OCI-LY1 (cell line): ENCODE data around the gene KCNK3.

Experiments used
- H2AFZ ChIP-seq: fragments of 200-600 bp; sonication (generic), shearing (Covaris generic); 2 replicates; pipeline ENCODE4 v1.6.0; 2014; ENCODE audit warnings: antibody characterized with exemption, mild to moderate bottlenecking, low read length
- H3F3A ChIP-seq: fragments of 200-600 bp; sonication (generic), shearing (Covaris generic); 2 replicates; pipeline ENCODE4 v1.6.0; 2014; ENCODE audit warnings: mild to moderate bottlenecking, antibody characterized with exemption, low read length, moderate library complexity; ENCODE audit not compliant: insufficient read depth
- H3K27ac ChIP-seq: fragments of 200-600 bp; sonication (generic); 2 replicates; pipeline ENCODE4 v1.5.1; 2014; ENCODE audit warnings: low read length, mixed run types, mild to moderate bottlenecking, low read depth; ENCODE audit not compliant: poor library complexity, severe bottlenecking
- H3K27me3 ChIP-seq: fragments of 200-600 bp; sonication (generic); 2 replicates; pipeline ENCODE4 v1.6.0; 2014; ENCODE audit warnings: antibody characterized with exemption, mild to moderate bottlenecking, low read length, moderate library complexity; ENCODE audit not compliant: insufficient read depth
- H3K36me3 ChIP-seq: fragments of 200-600 bp; sonication (generic); 2 replicates; pipeline ENCODE4 v1.6.1; 2014; ENCODE audit warnings: mild to moderate bottlenecking, antibody characterized with exemption, low read length, moderate library complexity, mixed read lengths; ENCODE audit not compliant: insufficient read depth
- H3K4me1 ChIP-seq: fragments of 200-600 bp; sonication (generic); 2 replicates; pipeline ENCODE4 v1.5.1; 2014; ENCODE audit warnings: mild to moderate bottlenecking, low read length, moderate library complexity; ENCODE audit not compliant: insufficient read depth, severe bottlenecking
- H3K4me2 ChIP-seq: fragments of 200-600 bp; sonication (generic), shearing (Covaris generic); 2 replicates; pipeline ENCODE4 v1.6.1; 2014; ENCODE audit warnings: low read length
- H3K4me3 ChIP-seq: fragments of 200-600 bp; sonication (generic); 2 replicates; pipeline ENCODE4 v1.5.1; 2014; ENCODE audit warnings: low read length, low read depth, mild to moderate bottlenecking, mixed read lengths; ENCODE audit not compliant: poor library complexity, severe bottlenecking
- H3K79me2 ChIP-seq: fragments of 200-600 bp; shearing (Covaris generic); 2 replicates; pipeline ENCODE4 v1.6.1; 2016; ENCODE audit warnings: mixed run types, low read length, mixed read lengths; ENCODE audit not compliant: insufficient read depth
- H3K9ac ChIP-seq: fragments of 200-600 bp; sonication (generic), shearing (Covaris generic); 2 replicates; pipeline ENCODE4 v1.6.1; 2014; ENCODE audit warnings: mild to moderate bottlenecking, low read length, mixed read lengths
- H3K9me2 ChIP-seq: fragments of 200-600 bp; sonication (generic), shearing (Covaris generic); 2 replicates; pipeline ENCODE4 v1.6.1; 2014; ENCODE audit warnings: low read depth, mild to moderate bottlenecking, low read length, mixed read lengths
- H3K9me3 ChIP-seq: fragments of 200-600 bp; shearing (Covaris generic); 2 replicates; pipeline ENCODE4 v1.6.1; 2014; ENCODE audit warnings: low read length, mixed read lengths
- H4K20me1 ChIP-seq: fragments of 200-600 bp; sonication (generic), shearing (Covaris generic); 2 replicates; pipeline ENCODE4 v1.6.0; 2016; ENCODE audit warnings: mild to moderate bottlenecking, low read length; ENCODE audit not compliant: insufficient read depth
- EZH2 ChIP-seq: fragments of 200-600 bp; sonication (generic), shearing (Covaris generic); IDR thresholded peaks from 2 replicates; pipeline ENCODE4 v1.8.0; 2017; ENCODE audit warnings: borderline replicate concordance, mixed run types, mild to moderate bottlenecking, antibody characterized with exemption, low read length, moderate library complexity, mixed read lengths
- TF ChIP-seq, protein P1 (sequence below): fragments of 200-600 bp; sonication (generic), shearing (Covaris generic); IDR thresholded peaks from 2 replicates; pipeline ENCODE4 v1.5.1; 2017; ENCODE audit warnings: mild to moderate bottlenecking, antibody characterized with exemption, low read length, moderate library complexity, mixed read lengths

Gene KCNK3

DNA sequence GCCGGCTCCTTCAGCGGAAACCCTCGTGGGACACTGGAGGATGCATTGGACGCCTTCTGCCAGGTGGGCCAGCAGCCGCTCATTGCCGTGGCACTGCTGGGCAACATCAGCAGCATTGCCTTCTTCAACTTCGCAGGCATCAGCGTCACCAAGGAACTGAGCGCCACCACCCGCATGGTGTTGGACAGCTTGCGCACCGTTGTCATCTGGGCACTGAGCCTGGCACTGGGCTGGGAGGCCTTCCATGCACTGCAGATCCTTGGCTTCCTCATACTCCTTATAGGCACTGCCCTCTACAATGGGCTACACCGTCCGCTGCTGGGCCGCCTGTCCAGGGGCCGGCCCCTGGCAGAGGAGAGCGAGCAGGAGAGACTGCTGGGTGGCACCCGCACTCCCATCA is 85.6 kb downstream of the KCNK3 start:
- Histone ChIP-seq H3K4me1 (no peaks in the 10 kb centered on the region), H3K9ac (no peak overlapping the region), H3K9me2 (no peaks in the 10 kb centered on the region), H3K36me3 (peaks cover 60% of the 10 kb centered on the region), H4K20me1 (no peaks in the 10 kb centered on the region), H3K4me3 (no peak overlapping the region), H3K27me3 (no peaks in the 10 kb centered on the region), H2AFZ (no peak overlapping the region), H3K27ac (no peak overlapping the region), H3K4me2 (no peak overlapping the region), H3K9me3 (no peaks in the 10 kb centered on the region), H3F3A (no peaks in the 10 kb centered on the region), H3K79me2 (no peaks in the 10 kb centered on the region)
- TF ChIP-seq EZH2 = no peak

DNA sequence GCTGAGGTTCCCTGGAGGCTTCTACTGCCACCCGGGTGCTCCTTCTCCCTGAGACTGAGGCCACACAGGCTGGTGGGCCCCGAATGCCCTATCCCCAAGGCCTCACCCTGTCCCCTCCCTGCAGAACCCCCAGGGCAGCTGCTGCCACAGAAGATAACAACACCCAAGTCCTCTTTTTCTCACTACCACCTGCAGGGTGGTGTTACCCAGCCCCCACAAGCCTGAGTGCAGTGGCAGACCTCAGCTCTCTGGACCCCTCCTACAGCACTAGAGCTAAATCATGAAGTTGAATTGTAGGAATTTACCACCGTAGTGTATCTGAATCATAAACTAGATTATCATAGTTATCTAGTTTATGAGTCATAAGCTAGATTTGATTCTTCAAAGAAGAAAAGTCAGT is 86.0 kb downstream of the KCNK3 start:
- peaks cover 60% of the 10 kb centered on the region for H3K36me3 ChIP-seq
- no peak for TF ChIP-seq EZH2
- TF ChIP-seq, protein P1, sequence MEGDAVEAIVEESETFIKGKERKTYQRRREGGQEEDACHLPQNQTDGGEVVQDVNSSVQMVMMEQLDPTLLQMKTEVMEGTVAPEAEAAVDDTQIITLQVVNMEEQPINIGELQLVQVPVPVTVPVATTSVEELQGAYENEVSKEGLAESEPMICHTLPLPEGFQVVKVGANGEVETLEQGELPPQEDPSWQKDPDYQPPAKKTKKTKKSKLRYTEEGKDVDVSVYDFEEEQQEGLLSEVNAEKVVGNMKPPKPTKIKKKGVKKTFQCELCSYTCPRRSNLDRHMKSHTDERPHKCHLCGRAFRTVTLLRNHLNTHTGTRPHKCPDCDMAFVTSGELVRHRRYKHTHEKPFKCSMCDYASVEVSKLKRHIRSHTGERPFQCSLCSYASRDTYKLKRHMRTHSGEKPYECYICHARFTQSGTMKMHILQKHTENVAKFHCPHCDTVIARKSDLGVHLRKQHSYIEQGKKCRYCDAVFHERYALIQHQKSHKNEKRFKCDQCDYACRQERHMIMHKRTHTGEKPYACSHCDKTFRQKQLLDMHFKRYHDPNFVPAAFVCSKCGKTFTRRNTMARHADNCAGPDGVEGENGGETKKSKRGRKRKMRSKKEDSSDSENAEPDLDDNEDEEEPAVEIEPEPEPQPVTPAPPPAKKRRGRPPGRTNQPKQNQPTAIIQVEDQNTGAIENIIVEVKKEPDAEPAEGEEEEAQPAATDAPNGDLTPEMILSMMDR = no peak
- H3K4me1 ChIP-seq = no peaks in the 10 kb centered on the region
- no peaks in the 10 kb centered on the region for H3K27me3 ChIP-seq
- H3K79me2 ChIP-seq = no peaks in the 10 kb centered on the region
- no peaks in the 10 kb centered on the region for H3K9me2 ChIP-seq
- H3K4me2 ChIP-seq = no peak overlapping the region
- no peaks in the 10 kb centered on the region for H3F3A ChIP-seq
- no peak overlapping the region for H3K9ac ChIP-seq
- H2AFZ ChIP-seq = no peak overlapping the region
- no peak overlapping the region for H3K4me3 ChIP-seq
- H3K9me3 ChIP-seq = no peaks in the 10 kb centered on the region
- H3K27ac ChIP-seq = no peak overlapping the region
- H4K20me1 ChIP-seq = no peaks in the 10 kb centered on the region

DNA sequence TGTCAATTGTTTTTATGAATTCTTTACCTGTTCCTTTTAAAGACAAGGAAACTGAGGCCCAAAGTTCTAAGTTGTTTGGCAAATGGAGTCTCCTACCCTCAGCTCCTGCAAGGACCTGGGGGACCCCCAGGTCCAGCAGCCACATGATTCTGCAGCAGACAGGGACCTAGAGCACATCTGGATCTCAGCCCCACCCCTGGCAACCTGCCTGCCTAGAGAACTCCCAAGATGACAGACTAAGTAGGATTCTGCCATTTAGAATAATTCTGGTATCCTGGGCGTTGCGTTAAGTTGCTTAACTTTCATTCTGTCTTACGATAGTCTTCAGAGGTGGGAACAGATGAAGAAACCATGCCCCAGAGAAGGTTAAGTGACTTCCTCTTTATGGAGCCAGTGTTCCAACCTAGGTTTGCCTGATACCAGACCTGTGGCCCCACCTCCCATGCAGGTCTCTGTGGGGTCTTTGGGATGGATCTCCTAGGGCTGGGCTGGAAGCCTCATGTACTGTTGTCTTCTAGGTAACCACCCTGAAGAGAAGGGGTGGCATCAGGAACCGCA is 87.8 kb downstream of the KCNK3 start:
- Histone ChIP-seq H3F3A (no peaks in the 10 kb centered on the region), H3K27me3 (no peaks in the 10 kb centered on the region), H4K20me1 (no peaks in the 10 kb centered on the region), H3K9ac (no peak overlapping the region), H2AFZ (no peak overlapping the region), H3K36me3 (peaks cover 56% of the 10 kb centered on the region), H3K4me2 (no peak overlapping the region), H3K79me2 (no peaks in the 10 kb centered on the region), H3K4me1 (peaks cover 2% of the 10 kb centered on the region), H3K4me3 (no peak overlapping the region), H3K9me3 (no peaks in the 10 kb centered on the region), H3K9me2 (no peaks in the 10 kb centered on the region), H3K27ac (no peak overlapping the region)
- TF ChIP-seq, protein P1 = no peak
- no peak for TF ChIP-seq EZH2
